ENCODE data around the gene GALK1.

DNA sequence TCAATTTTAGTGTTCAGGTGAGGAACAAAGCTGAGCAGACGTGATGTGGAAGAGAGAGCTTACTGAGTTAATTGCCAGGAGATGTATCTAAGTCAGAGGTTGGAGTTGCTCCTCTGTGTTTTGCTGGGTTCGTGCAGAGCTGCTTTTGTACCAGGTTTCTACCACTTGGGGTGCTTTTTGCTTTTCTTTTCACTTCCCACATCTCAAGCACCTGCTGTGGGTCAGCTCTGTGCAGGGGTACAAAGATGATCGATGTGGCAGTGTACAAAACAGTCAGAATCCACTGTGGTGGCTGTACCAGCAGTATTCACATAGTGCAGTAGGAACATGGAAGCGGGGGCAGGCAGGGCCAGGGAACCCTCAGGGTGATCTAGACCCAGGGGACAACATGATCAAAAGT, 34.4 kb upstream of the GALK1 start:
- TF ChIP-seq, protein P1, sequence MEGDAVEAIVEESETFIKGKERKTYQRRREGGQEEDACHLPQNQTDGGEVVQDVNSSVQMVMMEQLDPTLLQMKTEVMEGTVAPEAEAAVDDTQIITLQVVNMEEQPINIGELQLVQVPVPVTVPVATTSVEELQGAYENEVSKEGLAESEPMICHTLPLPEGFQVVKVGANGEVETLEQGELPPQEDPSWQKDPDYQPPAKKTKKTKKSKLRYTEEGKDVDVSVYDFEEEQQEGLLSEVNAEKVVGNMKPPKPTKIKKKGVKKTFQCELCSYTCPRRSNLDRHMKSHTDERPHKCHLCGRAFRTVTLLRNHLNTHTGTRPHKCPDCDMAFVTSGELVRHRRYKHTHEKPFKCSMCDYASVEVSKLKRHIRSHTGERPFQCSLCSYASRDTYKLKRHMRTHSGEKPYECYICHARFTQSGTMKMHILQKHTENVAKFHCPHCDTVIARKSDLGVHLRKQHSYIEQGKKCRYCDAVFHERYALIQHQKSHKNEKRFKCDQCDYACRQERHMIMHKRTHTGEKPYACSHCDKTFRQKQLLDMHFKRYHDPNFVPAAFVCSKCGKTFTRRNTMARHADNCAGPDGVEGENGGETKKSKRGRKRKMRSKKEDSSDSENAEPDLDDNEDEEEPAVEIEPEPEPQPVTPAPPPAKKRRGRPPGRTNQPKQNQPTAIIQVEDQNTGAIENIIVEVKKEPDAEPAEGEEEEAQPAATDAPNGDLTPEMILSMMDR (IDR thresholded peaks at IDR 0.05 in 4 of 5, conservative IDR thresholded peaks at IDR 0.05 in 1 of 5) = no peak
- TF ChIP-seq POLR2A (IDR thresholded peaks at IDR 0.05) = no peak

All from gastrocnemius medialis (tissue), 4 donors.